Astrocyte of the spinal cord (primary cell): Measurements from ENCODE around the gene TRPM2.
"Not testable (repeated sequence)": the region's sequence is repeated elsewhere in the genome, so short reads cannot be mapped to it uniquely, and the experiment has no call there.

Experiments
- DNase-seq: peaks from one replicate; pipeline ENCODE4 v3.0.0; 2011; ENCODE audit warnings: low read depth, low spot score
- H3K4me3 ChIP-seq: 2 replicates; pipeline ENCODE4 v1.5.1; 2011; ENCODE audit warnings: low read depth, mild to moderate bottlenecking, low read length, moderate library complexity
- CTCF ChIP-seq: IDR thresholded peaks from 2 replicates; pipeline ENCODE4 v1.5.1; 2012; ENCODE audit warnings: low read depth, mild to moderate bottlenecking, low read length, inconsistent platforms
- in situ Hi-C: cut with HindIII; loops from 2 replicates; pipeline ENCODE4 v1.10.0; 2017; ENCODE audit warnings: low sequenced_read_pairs

TRPM2 gene

GRCh38 chr21:44478124-44478800, 124.8 kb downstream of the TRPM2 start:
- H3K4me3 ChIP-seq: no peak overlapping the region
- no peak for DNase-seq
- TF ChIP-seq CTCF: no peak
- in situ Hi-C loops: no loop called here

DNA sequence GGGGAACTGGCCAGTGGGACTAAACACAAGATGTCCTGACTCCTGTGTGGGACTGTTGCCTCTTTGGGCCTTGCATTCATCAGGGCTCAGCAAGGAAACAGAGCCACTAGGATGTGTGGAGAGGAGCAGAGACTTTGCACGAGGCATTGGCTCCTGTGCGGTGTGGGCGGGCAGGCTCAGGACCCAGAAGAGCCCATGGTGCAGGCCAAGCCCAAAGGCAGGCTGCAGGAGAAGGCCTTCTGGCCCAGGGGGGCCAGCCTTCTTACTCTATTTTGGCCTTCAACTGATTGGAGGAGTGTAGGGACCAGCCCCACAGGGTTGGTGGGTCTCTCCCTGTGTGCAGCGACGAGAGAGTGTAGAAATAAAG, 125.4 kb downstream of the TRPM2 start:
- DNase-seq: no peak
- TF ChIP-seq CTCF: no peak
- in situ Hi-C loops: no loop called here
- H3K4me3 ChIP-seq: no peak overlapping the region

DNA sequence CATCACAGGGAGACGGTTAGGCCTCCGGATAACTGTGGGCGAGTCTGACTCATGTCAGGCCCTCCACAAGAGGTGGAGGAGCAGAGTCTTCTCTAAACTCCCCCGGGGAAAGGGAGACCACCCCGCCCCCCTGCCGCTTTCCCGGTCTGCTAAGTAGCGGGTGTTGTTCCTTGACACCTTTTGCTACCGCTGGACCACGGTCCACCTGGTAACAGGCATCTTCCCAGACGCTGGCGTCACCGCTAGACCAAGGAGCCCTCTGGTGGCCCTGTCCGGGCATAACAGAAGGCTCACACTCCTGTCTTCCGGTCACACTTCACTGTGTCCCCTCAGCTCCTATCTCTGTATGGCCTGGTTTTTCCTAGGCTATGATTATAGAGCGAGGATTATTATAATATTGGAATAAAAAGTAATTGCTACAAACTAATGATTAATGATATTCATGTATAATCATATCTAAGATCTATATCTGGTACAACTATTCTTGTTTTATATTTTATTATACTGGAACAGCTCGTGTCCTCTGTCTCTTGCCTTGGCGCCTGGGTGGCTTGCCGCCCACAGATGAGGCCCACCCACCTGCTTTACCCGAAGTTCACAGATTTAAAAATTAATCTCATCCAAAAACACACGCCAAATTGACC, 126.3 kb downstream of the TRPM2 start:
- in situ Hi-C loops, H3K4me3 ChIP-seq: not testable (repeated sequence)
- DNase-seq: peak; percentile 2
- peak; percentile 59 for TF ChIP-seq CTCF

DNA sequence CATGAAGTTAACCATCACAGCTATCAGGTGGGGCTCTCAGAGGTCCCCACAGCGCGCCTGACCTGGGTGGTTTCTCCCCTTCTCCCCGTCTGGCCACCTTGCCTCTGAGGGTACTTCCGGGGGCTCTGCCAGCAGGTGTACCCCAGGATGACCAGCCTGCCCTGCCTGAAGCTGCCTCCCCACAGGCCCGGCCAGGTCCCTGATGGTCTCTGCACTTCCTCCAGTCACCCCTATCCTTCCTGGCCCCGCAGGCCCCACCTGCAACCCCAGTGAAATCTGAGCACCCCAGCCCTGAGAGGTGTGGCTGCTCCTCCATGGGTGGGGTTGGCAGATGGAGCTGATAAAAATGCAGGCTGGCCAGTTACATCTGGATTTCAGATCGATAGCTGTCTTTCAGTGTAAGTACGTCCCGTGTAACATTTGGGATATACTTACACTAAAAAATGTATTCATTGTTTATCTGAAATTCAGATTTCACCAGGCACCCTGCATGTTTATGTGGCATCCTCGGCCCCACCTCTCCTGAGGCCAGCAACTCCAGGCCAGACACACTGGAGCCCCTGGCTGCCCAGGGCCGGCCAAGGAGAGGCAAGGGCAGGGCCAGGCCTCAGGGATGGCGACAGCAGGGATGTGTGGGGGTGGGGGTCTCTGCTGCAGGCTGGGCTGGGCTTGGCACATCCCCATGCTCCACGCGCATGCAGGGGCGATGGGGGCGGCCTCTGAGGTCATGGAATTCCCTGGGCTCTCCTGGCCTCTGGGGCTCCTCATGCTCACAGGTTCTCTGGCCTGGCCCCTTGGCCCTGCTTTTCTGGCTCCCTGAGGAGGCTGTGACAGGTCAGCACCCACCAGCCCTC, 127.0 kb downstream of the TRPM2 start:
- no peak for TF ChIP-seq CTCF
- in situ Hi-C loops: no loop called here
- no peak overlapping the region for H3K4me3 ChIP-seq
- no peak for DNase-seq

DNA sequence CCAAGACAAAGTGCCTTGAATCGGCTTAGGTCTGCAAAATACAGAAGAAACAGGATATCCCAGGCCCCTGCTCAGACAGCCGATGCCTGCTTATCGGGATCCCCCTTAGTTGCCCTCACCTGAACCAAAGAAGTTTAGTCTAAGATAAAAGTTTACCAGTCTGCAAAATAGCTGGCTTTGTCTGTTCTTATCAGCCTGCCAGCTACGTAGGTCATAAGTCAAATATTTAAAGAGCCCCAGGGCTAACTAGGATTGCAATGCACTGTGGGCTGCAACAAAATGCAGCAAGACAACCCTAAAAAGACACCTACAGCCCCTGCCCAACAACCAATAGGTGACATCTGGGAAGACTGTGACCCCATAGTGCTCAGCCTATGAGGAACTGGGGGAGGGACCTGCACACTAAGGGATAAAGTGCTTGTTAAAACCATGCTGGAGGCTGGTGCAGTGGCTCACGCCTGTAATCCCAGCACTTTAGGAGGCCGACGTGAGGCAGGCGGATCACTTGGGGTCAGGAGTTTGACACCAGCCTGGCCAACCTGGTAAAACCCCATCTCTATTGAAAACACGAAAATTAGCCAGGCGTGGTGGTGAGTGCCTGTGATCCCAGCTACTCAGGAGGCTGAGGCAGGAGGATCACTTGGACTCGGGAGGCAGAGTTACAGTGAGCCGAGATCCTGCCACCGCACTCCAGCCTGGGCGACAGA, 129.3 kb downstream of the TRPM2 start:
- no peak for TF ChIP-seq CTCF
- no peak for DNase-seq
- H3K4me3 ChIP-seq: no peak overlapping the region
- in situ Hi-C loops: no loop called here
